Panc1 (cell line): ENCODE data around the gene DDX49. TPM values are rescaled to one million over a fixed set of nuclear protein-coding genes. Genes with fewer than 3 reads are reported as not detected.

Source experiments
- ATAC-seq: fragments of 200-7000 bp; cut with Tn5 transposase; 2 replicates; pipeline ENCODE4 v1.9.1; 2020; ENCODE audit warnings: mild to moderate bottlenecking, moderate library complexity
- BruUV-seq: library from RNA; stranded (reverse); fragments of 400-500 nt; replicated peaks from 2 replicates; lab custom pipeline; 2021; lab: Mats Ljungman, UMichigan
- CTCF ChIA-PET: fragments of 300-600 bp; sonication (Branson Sonifier 250); formaldehyde crosslinking; loops from one replicate; lab custom pipeline; 2022; ENCODE audit warnings: antibody characterized with exemption; lab: Charles Lee
- POLR2A ChIA-PET: fragments of 300-600 bp; sonication (Branson Sonifier 250); formaldehyde crosslinking; loops from one replicate; lab custom pipeline; 2022; ENCODE audit warnings: antibody characterized with exemption; lab: Charles Lee
- DNase-seq: peaks from one replicate; pipeline ENCODE4 v3.0.0-alpha.2; 2010; ENCODE audit warnings: low read depth, low spot score
- H3K27ac ChIP-seq: 2 replicates; pipeline ENCODE4 v1.5.1; 2011; ENCODE audit warnings: mild to moderate bottlenecking, low read length, inconsistent platforms
- H3K27me3 ChIP-seq: fragments of 200-500 bp; sonication (Bioruptor generic); 2 replicates; pipeline ENCODE4 v1.6.0; 2014; ENCODE audit warnings: low read length, inconsistent platforms; ENCODE audit not compliant: control insufficient read depth, insufficient read depth
- H3K36me3 ChIP-seq: fragments of 200-500 bp; sonication (Bioruptor generic); 2 replicates; pipeline ENCODE4 v1.5.1; 2014; ENCODE audit warnings: inconsistent platforms, mild to moderate bottlenecking, low read length, moderate library complexity; ENCODE audit not compliant: control insufficient read depth, insufficient read depth
- H3K4me1 ChIP-seq: 2 replicates; pipeline ENCODE4 v1.5.1; 2011; ENCODE audit warnings: inconsistent platforms, mild to moderate bottlenecking, low read length, moderate library complexity; ENCODE audit not compliant: control insufficient read depth, insufficient read depth
- H3K4me3 ChIP-seq, 2 experiments: 2 replicates each; pipeline ENCODE4 v1.5.1; 2011 to 2012; ENCODE audit warnings: low read depth in 2 of 2, low read length in 2 of 2, mild to moderate bottlenecking in 2 of 2, inconsistent platforms in 1 of 2, moderate library complexity in 1 of 2
- H3K9me3 ChIP-seq: fragments of 200-500 bp; sonication (Bioruptor generic); 2 replicates; pipeline ENCODE4 v1.5.1; 2014; ENCODE audit warnings: low read depth, mild to moderate bottlenecking, inconsistent platforms, low read length, moderate library complexity; ENCODE audit not compliant: control insufficient read depth, insufficient read depth
- POLR2AphosphoS5 ChIP-seq: IDR thresholded peaks from 2 replicates; pipeline ENCODE4 v1.6.1; 2012; ENCODE audit warnings: mild to moderate bottlenecking, low read depth, low read length, moderate library complexity
- REST ChIP-seq, 2 experiments: IDR thresholded peaks; 2 replicates each; pipeline ENCODE4 v1.6.1; 2011 to 2012; ENCODE audit warnings: low read depth in 2 of 2, control low read depth in 1 of 2, low read length in 1 of 2, mild to moderate bottlenecking in 1 of 2, moderate library complexity in 1 of 2; ENCODE audit not compliant: insufficient read depth in 1 of 2
- SIN3A ChIP-seq: IDR thresholded peaks from 2 replicates; pipeline ENCODE4 v1.6.1; 2012; ENCODE audit warnings: low read depth, mild to moderate bottlenecking, low read length, moderate library complexity, borderline replicate concordance; ENCODE audit not compliant: insufficient read depth
- TCF7L2 ChIP-seq: IDR thresholded peaks from 2 replicates; pipeline ENCODE4 v1.6.1; 2011; ENCODE audit warnings: mild to moderate bottlenecking, low read depth, low read length, inconsistent platforms
- in situ Hi-C: cut with HindIII; loops from 2 replicates; pipeline ENCODE4 v1.10.0; 2016; ENCODE audit warnings: low sequenced_read_pairs, low pct_unique_long_range_greater_than_20kb
- intact Hi-C: fragments of 100-400 bp; cut with micrococcal nuclease; formaldehyde crosslinking; loops from one replicate; pipeline ENCODE4 v1.10.0; 2022; ENCODE audit not compliant: unreplicated experiment
- total RNA-seq: library from RNA; stranded (reverse); gene quantifications from one replicate; pipeline ENCODE4 v1.2.1, GENCODE V29; 2021; ENCODE audit not compliant: unreplicated experiment
- TF ChIP-seq, protein P1 (sequence below): fragments of 450-650 bp; IDR thresholded peaks from 2 replicates; pipeline ENCODE4 v1.5.1; 2017; ENCODE audit warnings: mild to moderate bottlenecking

Gene DDX49
- total RNA-seq, 1 experiment from 2014 or later: 41.5 TPM

DNA sequence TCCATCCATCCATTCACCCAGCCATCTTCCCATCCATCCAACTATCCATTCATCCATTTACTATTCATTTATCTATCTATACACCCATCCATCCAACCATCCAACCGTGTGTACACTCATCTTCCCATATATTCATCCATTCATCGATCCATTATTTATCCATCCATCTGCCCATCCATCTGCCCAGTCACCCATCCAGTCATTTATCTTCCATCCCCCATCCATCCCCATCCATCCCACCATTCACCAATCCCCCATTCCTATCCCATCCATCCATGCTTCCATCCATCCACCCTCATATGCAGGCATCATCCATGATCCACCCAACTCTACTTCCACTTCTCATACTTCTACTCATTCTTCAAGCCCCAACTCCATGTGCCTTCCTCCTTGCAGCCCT is 35.5 kb downstream of the DDX49 start:
- BruUV-seq: no TSS peak
- ChIA-PET POLR2A (no interaction called here), CTCF (no interaction called here)
- Histone ChIP-seq H3K9me3 (no peaks in the 10 kb centered on the region), H3K4me3 (no peak overlapping the region), H3K27ac (no peak overlapping the region), H3K4me1 (peaks cover 2% of the 10 kb centered on the region; the same call in 1 of the 2 replicates), H3K36me3 (no peaks in the 10 kb centered on the region), H3K27me3 (no peaks in the 10 kb centered on the region)
- ATAC-seq: no peak
- TF ChIP-seq SIN3A (no peak), TCF7L2 (no peak), REST (IDR thresholded peaks at IDR 0.05; ENCODE audit: insufficient read depth in 1 of 2, low read depth in 2 of 2, low read length in 1 of 2) (no peak), POLR2AphosphoS5 (no peak)
- TF ChIP-seq, protein P1, sequence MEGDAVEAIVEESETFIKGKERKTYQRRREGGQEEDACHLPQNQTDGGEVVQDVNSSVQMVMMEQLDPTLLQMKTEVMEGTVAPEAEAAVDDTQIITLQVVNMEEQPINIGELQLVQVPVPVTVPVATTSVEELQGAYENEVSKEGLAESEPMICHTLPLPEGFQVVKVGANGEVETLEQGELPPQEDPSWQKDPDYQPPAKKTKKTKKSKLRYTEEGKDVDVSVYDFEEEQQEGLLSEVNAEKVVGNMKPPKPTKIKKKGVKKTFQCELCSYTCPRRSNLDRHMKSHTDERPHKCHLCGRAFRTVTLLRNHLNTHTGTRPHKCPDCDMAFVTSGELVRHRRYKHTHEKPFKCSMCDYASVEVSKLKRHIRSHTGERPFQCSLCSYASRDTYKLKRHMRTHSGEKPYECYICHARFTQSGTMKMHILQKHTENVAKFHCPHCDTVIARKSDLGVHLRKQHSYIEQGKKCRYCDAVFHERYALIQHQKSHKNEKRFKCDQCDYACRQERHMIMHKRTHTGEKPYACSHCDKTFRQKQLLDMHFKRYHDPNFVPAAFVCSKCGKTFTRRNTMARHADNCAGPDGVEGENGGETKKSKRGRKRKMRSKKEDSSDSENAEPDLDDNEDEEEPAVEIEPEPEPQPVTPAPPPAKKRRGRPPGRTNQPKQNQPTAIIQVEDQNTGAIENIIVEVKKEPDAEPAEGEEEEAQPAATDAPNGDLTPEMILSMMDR: no peak
- DNase-seq: no peak
- intact Hi-C loops (no loop called here), in situ Hi-C loops (no loop called here)

DNA sequence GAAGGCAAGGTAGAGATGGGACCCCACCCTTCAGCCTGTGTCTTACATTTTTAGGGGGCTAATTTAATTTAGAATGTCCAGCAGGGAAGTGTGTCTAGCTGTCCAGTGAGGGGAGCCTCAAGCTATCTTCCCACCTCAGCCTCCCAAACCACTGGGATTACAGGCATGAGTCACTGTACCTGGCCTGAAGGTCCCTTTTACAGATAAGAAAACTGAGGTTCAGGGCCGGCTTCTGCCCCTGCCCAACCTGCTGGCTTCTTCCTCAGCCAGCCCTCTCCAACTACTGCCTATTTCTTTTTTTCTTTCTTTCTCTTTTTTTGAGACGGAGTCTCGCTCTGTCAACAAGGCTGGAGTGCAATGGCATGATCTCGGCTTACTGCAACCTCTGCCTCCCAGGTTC is 40.9 kb downstream of the DDX49 start:
- Histone ChIP-seq H3K9me3 (no peaks in the 10 kb centered on the region), H3K4me3 (no peak overlapping the region), H3K36me3 (no peaks in the 10 kb centered on the region), H3K27ac (no peak overlapping the region), H3K27me3 (no peaks in the 10 kb centered on the region), H3K4me1 (no peaks in the 10 kb centered on the region)
- DNase-seq (no peak), ATAC-seq (no peak)
- POLR2A ChIA-PET: no interaction called here
- BruUV-seq: no TSS peak
- in situ Hi-C loops (no loop called here), intact Hi-C loops (no loop called here)
- TF ChIP-seq, protein P1: no peak
- no peak for TF ChIP-seq REST (IDR thresholded peaks at IDR 0.05; ENCODE audit: insufficient read depth in 1 of 2, low read depth in 2 of 2, low read length in 1 of 2)
- TF ChIP-seq POLR2AphosphoS5: no peak
- TF ChIP-seq TCF7L2: no peak
- TF ChIP-seq SIN3A: no peak
- CTCF ChIA-PET: no interaction called here
